SK-N-MC (cell line): Measurements from ENCODE around the gene IRF2BPL.

Source experiments
- EZH2 ChIP-seq: fragments of 200-600 bp; sonication (generic); IDR thresholded peaks from one replicate; pipeline ENCODE4 v1.6.1; 2017; ENCODE audit warnings: antibody characterized with exemption
- FOXP2 ChIP-seq: optimal IDR thresholded peaks from 2 replicates; pipeline ENCODE3; 2011; ENCODE audit warnings: mild to moderate bottlenecking, moderate library complexity; ENCODE audit not compliant: insufficient read depth; ENCODE audit errors: extremely low read length, control extremely low read depth
- POLR2AphosphoS5 ChIP-seq: IDR thresholded peaks from 2 replicates; pipeline ENCODE4 v1.6.1; 2012; ENCODE audit warnings: mild to moderate bottlenecking, low read depth, low read length, borderline replicate concordance

GRCh38 chr14:77063571-77064171 is 35.2 kb upstream of the IRF2BPL start:
- TF ChIP-seq EZH2 (no peak), POLR2AphosphoS5 (no peak), FOXP2 (no peak)
